SK-N-SH (cell line): ENCODE data around the gene CCK. TPM values are rescaled to one million over a fixed set of nuclear protein-coding genes. Genes with fewer than 3 reads are reported as not detected.

Experiments
- CTCF ChIA-PET: fragments of 300-600, 350-600 bp; formaldehyde crosslinking; extraction: SDS; loops from one replicate; lab custom pipeline; 2021; lab: Yijun Ruan, JAX
- POLR2A ChIA-PET: fragments of 350-600 bp; sonication (Branson Sonifier 250); formaldehyde crosslinking; extraction: SDS; loops from one replicate; lab custom pipeline; 2020; ENCODE audit warnings: antibody characterized with exemption, inconsistent platforms; lab: Yijun Ruan, JAX
- DNase-seq: peaks from one replicate; pipeline ENCODE4 v3.0.0; 2012
- H2AFZ ChIP-seq: fragments of 200-600 bp; sonication (generic); 2 replicates; pipeline ENCODE4 v1.8.1; 2016; ENCODE audit warnings: antibody characterized with exemption, mild to moderate bottlenecking, low read depth
- H3F3A ChIP-seq: fragments of 200-600 bp; sonication (generic); replicated peaks from 2 replicates; pipeline ENCODE3; 2016; ENCODE audit warnings: antibody characterized with exemption, mild to moderate bottlenecking; ENCODE audit not compliant: insufficient read depth
- H3K27ac ChIP-seq, 2 experiments: fragments of 200-500 bp in 1 of 2; fragments of 200-600 bp in 1 of 2; sonication (Bioruptor generic) in 1 of 2; sonication (generic), shearing (Covaris generic) in 1 of 2; 2 replicates each; pipeline versions ENCODE4 v1.5.1 to v1.6.1; 2014 to 2016; ENCODE audit warnings: low read depth in 2 of 2, inconsistent platforms in 1 of 2, low read length in 1 of 2, mild to moderate bottlenecking in 1 of 2, mixed read lengths in 1 of 2
- H3K27me3 ChIP-seq: fragments of 200-600 bp; sonication (generic), shearing (Covaris generic); 2 replicates; pipeline ENCODE4 v1.6.1; 2016; ENCODE audit warnings: mixed run types; ENCODE audit not compliant: insufficient read depth
- H3K36me3 ChIP-seq, 2 experiments: fragments of 200-500 bp in 1 of 2; fragments of 200-600 bp in 1 of 2; sonication (Bioruptor generic) in 1 of 2; sonication (generic) in 1 of 2; replicated peaks in 1 of 2; 2 replicates each; pipeline versions ENCODE3 to v1.5.1; 2014 to 2016; ENCODE audit warnings: low read length in 1 of 2, mild to moderate bottlenecking in 1 of 2; ENCODE audit not compliant: insufficient read depth in 2 of 2, control insufficient read depth in 1 of 2
- H3K4me1 ChIP-seq, 2 experiments: fragments of 200-500 bp in 1 of 2; fragments of 200-600 bp in 1 of 2; sonication (Bioruptor generic) in 1 of 2; sonication (generic), shearing (Covaris generic) in 1 of 2; 2 replicates each; pipeline versions ENCODE4 v1.5.1 to v1.6.1; 2014 to 2016; ENCODE audit warnings: low read depth in 1 of 2, low read length in 1 of 2, mixed run types in 1 of 2; ENCODE audit not compliant: insufficient read depth in 2 of 2, control insufficient read depth in 1 of 2
- H3K4me2 ChIP-seq: fragments of 200-600 bp; sonication (generic), shearing (Covaris generic); 2 replicates; pipeline ENCODE4 v1.6.1; 2017; ENCODE audit warnings: mixed run types
- H3K4me3 ChIP-seq, 2 experiments: fragments of 200-500 bp in 1 of 2; fragments of 200-600 bp in 1 of 2; sonication (Bioruptor generic) in 1 of 2; sonication (generic), shearing (Covaris generic) in 1 of 2; 2 replicates each; pipeline versions ENCODE4 v1.5.1 to v1.8.1; 2014 to 2016; ENCODE audit warnings: low read depth in 2 of 2, inconsistent platforms in 1 of 2, low read length in 1 of 2, mild to moderate bottlenecking in 1 of 2, mixed read lengths in 1 of 2, moderate library complexity in 1 of 2
- H3K79me2 ChIP-seq: fragments of 200-600 bp; sonication (generic); 2 replicates; pipeline ENCODE4 v1.8.1; 2017; ENCODE audit warnings: mild to moderate bottlenecking; ENCODE audit not compliant: insufficient read depth
- H3K9ac ChIP-seq: fragments of 200-600 bp; sonication (generic); 2 replicates; pipeline ENCODE4 v1.6.1; 2017; ENCODE audit warnings: mixed run types
- H3K9me2 ChIP-seq: fragments of 200-600 bp; sonication (generic); 2 replicates; pipeline ENCODE4 v1.6.1; 2017; ENCODE audit warnings: mixed run types
- H3K9me3 ChIP-seq: fragments of 200-600 bp; sonication (generic); 2 replicates; pipeline ENCODE4 v1.6.1; 2017; ENCODE audit warnings: mixed run types, mild to moderate bottlenecking, moderate library complexity
- H4K20me1 ChIP-seq: fragments of 200-600 bp; sonication (generic); 2 replicates; pipeline ENCODE4 v1.6.1; 2017; ENCODE audit warnings: mild to moderate bottlenecking, mixed run types; ENCODE audit not compliant: insufficient read depth
- ELF1 ChIP-seq: IDR thresholded peaks from 2 replicates; pipeline ENCODE4 v1.4.0; 2012
- FOXJ3 ChIP-seq: sonication (generic); formaldehyde crosslinking; IDR thresholded peaks from 2 replicates; pipeline ENCODE4 v1.5.1; 2020; ENCODE audit warnings: mild to moderate bottlenecking, missing genetic modification reagents
- POLR2AphosphoS5 ChIP-seq: IDR thresholded peaks from 2 replicates; pipeline ENCODE4 v1.6.1; 2012; ENCODE audit warnings: low read depth, low read length
- RAD21 ChIP-seq: IDR thresholded peaks from 2 replicates; pipeline ENCODE4 v1.6.1; 2012; ENCODE audit warnings: mild to moderate bottlenecking, low read length
- RFX5 ChIP-seq: IDR thresholded peaks from 2 replicates; pipeline ENCODE4 v1.6.1; 2012; ENCODE audit warnings: mild to moderate bottlenecking, improper control_type of control experiment, low read length
- RXRA ChIP-seq: IDR thresholded peaks from 2 replicates; pipeline ENCODE4 v1.4.0; 2012; ENCODE audit warnings: low read depth, mild to moderate bottlenecking, borderline replicate concordance
- SIN3A ChIP-seq: IDR thresholded peaks from 2 replicates; pipeline ENCODE4 v1.6.1; 2012; ENCODE audit warnings: low read depth, mild to moderate bottlenecking, low read length, moderate library complexity, borderline replicate concordance
- TCF12 ChIP-seq: IDR thresholded peaks from 2 replicates; pipeline ENCODE4 v1.4.0; 2012
- USF1 ChIP-seq: IDR thresholded peaks from 2 replicates; pipeline ENCODE4 v1.4.0; 2012; ENCODE audit warnings: low read depth, borderline replicate concordance
- USF2 ChIP-seq: fragments of 150-350 bp; IDR thresholded peaks from 2 replicates; pipeline ENCODE4 v1.6.1; 2017; ENCODE audit warnings: antibody characterized with exemption, low read length, low read depth, borderline replicate concordance
- YY1 ChIP-seq: IDR thresholded peaks from 2 replicates; pipeline ENCODE4 v1.4.0; 2012; ENCODE audit warnings: low read depth, mild to moderate bottlenecking
- WGBS: methylation state at CpG from one replicate; pipeline ENCODE4 v1.1.6; 2017; ENCODE audit warnings: low lambda C conversion rate; 5-methylcytosine and 5-hydroxymethylcytosine counted together
- polyA plus RNA-seq, 3 experiments: library from polyadenylated mRNA; depleted of rRNA; stranded (reverse); fragments of >200 nt; gene quantifications; 2 replicates each; pipeline ENCODE4 v1.2.3, GENCODE V29; 2012
- TF ChIP-seq, protein P1 (sequence below): IDR thresholded peaks from 2 replicates; pipeline ENCODE4; 2012
- TF ChIP-seq, protein P2 (sequence below): IDR thresholded peaks from 2 replicates; pipeline ENCODE4 v1.4.0; 2012; ENCODE audit warnings: low read depth, borderline replicate concordance

The CCK gene
- polyA plus RNA-seq, 1 of the 3 experiments (the other 2 are of a cell fraction), result not detected

DNA sequence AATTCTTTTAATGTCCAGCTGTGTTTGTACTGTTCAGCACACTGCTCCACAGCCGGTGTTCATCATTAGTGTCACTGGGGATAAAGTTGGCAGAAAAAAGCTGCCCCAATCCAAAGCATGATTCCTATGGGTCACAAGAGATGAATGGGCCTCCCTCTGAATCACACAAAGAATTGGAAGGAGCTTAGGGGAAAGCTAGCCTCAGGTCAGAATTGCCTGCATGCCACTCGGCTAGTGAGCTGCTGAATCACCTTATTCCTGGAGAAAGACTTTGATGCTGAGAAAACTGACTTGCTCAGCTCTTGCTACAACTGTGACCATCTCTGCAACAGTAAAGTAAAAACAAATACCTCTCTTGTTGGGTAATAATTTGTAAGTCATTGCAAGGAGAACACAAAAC is 3.5 kb downstream of the CCK start:
- no peak overlapping the region for H3K9ac ChIP-seq

GRCh38 chr3:42257007-42257406 is 9.0 kb downstream of the CCK start:
- Histone ChIP-seq H3K4me2 (no peak overlapping the region), H3K4me1 (peaks cover 0 to 5% of the 10 kb centered on the region in 2 experiments; a peak in 1 of 4 replicates), H3K79me2 (no peaks in the 10 kb centered on the region), H3K9me2 (no peaks in the 10 kb centered on the region), H3K27me3 (peaks cover 4% of the 10 kb centered on the region; the same call in 1 of the 2 replicates), H2AFZ (no peak overlapping the region), H3K27ac (no peak overlapping the region), H3K9ac (no peak overlapping the region), H3K36me3 (no peaks in the 10 kb centered on the region), H3K9me3 (no peaks in the 10 kb centered on the region), H4K20me1 (no peaks in the 10 kb centered on the region), H3F3A (no peaks in the 10 kb centered on the region), H3K4me3 (no peak overlapping the region)
- WGBS, result 72% methylated on average over 7 of the region's 7 CpGs
- DNase-seq, result no peak
- POLR2A ChIA-PET, result no interaction called here
- TF ChIP-seq, protein P1, sequence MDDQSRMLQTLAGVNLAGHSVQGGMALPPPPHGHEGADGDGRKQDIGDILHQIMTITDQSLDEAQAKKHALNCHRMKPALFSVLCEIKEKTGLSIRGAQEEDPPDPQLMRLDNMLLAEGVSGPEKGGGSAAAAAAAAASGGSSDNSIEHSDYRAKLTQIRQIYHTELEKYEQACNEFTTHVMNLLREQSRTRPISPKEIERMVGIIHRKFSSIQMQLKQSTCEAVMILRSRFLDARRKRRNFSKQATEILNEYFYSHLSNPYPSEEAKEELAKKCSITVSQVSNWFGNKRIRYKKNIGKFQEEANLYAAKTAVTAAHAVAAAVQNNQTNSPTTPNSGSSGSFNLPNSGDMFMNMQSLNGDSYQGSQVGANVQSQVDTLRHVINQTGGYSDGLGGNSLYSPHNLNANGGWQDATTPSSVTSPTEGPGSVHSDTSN, result no peak
- TF ChIP-seq POLR2AphosphoS5 (no peak), SIN3A (no peak)
- CTCF ChIA-PET, result interaction anchor here (10.3 kb wide), 1 partner anchor 10 kb away, joined by 103 read pairs; no protein-coding TSS in a partner anchor

More for the DNA sequence above, 3.5 kb downstream of the CCK start:
- 10% methylated on average over 2 of the region's 2 CpGs for WGBS
- Histone ChIP-seq H3K27me3 (peaks cover 50% of the 10 kb centered on the region), H3K9me3 (no peaks in the 10 kb centered on the region), H3K4me3 (no peak overlapping the region), H3K79me2 (no peaks in the 10 kb centered on the region), H3K4me2 (no peak overlapping the region), H3K36me3 (no peaks in the 10 kb centered on the region), H2AFZ (no peak overlapping the region), H4K20me1 (no peaks in the 10 kb centered on the region), H3K9me2 (no peaks in the 10 kb centered on the region), H3K27ac (no peak overlapping the region), H3K4me1 (peaks cover 0 to 8% of the 10 kb centered on the region in 2 experiments; a peak in 1 of 4 replicates), H3F3A (peaks cover 3% of the 10 kb centered on the region)
- ChIA-PET POLR2A (no interaction called here), CTCF (interaction anchor here (0.7 to 10.3 kb wide), 7 partner anchors 10 to 181 kb away, joined by 3 to 103 read pairs (median 3); no protein-coding TSS in a partner anchor)
- DNase-seq, result no peak
- TF ChIP-seq RFX5 (no peak), USF1 (no peak), RXRA (no peak), USF2 (no peak), YY1 (no peak), TCF12 (no peak), ELF1 (no peak), FOXJ3 (no peak), RAD21 (no peak)
- TF ChIP-seq, protein P2, sequence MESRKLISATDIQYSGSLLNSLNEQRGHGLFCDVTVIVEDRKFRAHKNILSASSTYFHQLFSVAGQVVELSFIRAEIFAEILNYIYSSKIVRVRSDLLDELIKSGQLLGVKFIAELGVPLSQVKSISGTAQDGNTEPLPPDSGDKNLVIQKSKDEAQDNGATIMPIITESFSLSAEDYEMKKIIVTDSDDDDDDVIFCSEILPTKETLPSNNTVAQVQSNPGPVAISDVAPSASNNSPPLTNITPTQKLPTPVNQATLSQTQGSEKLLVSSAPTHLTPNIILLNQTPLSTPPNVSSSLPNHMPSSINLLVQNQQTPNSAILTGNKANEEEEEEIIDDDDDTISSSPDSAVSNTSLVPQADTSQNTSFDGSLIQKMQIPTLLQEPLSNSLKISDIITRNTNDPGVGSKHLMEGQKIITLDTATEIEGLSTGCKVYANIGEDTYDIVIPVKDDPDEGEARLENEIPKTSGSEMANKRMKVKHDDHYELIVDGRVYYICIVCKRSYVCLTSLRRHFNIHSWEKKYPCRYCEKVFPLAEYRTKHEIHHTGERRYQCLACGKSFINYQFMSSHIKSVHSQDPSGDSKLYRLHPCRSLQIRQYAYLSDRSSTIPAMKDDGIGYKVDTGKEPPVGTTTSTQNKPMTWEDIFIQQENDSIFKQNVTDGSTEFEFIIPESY, result no peak
